COLO668 (cell line): ENCODE data around the gene SNRPD1.
A peak's percentile ranks its signal among the peaks of the same experiment; 100 is the strongest.
"Not testable (repeated sequence)": the region's sequence is repeated elsewhere in the genome, so short reads cannot be mapped to it uniquely, and the experiment has no call there.

ENCODE experiments used
- DNase-seq: peaks from one replicate; lab custom pipeline; 2025; ENCODE audit not compliant: unreplicated experiment; lab: John Stamatoyannopoulos, UW

SNRPD1 gene

DNA sequence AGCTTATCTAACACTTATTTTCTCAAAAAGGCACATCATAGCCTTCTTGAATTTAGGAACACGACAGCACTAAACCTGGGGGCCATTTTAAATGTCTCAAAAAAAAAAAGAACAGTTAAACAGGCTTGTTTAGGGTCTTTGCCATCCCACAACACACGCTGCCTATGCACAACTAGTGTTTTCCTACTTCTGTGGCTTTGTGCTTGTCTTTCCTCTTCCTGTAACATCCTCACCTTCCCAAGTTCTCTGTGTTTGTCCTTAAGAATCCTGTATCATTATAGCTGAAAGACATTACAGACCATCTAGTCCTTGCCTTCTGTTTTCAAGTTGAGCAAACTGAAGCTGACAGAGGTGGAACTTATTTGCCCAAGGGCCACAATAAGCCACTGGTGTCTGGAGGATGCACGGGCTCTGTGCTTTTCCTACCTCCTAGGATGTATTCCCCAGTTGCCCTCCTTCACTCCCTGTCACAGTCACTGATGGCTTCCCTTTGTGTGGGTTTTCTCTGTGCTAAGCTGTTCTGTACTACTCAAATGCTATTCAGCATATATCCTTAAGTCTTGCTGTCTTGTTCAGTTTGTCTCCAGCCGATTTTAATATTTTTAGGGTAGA, 22.6 kb downstream of the SNRPD1 start:
- DNase-seq: no peak

DNA sequence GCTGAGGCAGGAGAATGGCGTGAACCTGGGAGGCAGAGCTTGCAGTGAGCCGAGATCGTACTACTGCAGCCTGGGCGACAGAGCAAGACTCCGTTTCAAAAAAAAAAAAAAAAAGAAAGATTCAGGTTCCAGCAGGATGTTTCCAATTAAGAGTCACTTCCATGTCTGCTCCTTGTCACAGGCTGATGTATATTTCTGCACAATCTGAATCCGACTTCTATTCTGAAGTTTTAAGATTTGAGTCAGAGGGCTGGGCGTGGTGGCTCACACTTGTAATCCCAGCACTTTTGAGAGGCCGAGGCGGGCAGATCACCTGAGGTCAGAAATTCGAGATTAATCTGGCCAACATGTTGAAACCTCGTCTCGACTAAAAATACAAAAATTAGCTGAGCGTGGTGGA, 24.7 kb downstream of the SNRPD1 start:
- DNase-seq: no peak

DNA sequence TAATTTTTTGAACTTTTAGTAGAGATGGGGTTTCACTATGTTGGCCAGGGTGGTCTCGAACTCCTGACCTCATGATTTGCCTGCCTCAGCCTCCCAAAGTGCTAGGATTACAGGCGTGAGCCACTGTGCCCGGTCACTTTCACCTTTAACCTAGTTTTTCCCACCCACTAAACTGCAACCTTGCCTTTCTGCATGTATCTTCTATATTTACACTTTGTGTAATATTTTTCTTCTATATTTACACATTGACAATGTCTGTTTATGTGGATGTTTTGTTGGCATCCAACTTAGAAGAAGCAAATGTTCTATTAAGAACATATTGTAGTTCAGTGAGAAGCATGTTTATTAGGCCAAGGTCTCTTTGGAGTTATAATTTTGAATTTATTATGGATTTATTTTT, 26.7 kb downstream of the SNRPD1 start:
- DNase-seq: no peak

DNA sequence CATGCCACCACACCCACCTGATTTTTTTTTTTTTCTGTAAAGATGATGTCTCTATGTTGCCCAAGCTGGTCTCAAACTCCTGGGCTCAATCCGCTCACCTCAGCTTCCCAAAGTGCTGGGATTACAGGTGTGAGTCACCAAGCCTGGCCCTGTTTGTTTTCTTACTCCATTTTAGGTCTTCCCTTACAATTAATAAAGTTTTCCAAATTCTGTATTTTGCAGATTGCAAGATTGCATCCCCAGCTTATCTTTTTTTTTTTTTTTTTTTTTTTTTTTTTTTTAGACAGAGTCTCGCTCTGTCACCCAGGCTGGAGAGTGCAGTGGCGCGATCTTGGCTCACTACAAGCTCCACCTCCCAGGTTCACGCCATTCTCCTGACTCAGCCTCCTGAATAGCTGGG, 28.3 kb downstream of the SNRPD1 start:
- DNase-seq: not testable (repeated sequence)

DNA sequence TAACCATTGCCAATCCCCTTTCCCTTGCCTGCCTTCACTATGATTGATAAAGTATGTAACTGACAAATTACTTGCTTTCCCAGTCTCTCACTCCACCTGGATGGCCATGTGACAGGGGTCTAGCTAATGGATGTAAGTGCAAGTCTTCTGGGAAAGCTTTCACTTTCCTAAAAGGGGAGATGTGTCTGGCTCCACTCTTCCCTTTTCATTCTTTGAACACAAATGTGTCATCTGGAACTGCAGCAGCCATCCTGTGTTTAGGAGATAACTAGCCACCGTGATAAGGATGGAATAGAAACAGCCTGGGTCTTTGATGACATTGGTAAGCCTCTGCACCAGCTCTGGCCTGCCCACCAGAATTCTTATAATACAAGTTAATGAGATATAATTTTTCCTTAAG, 38.2 kb downstream of the SNRPD1 start:
- no peak for DNase-seq

DNA sequence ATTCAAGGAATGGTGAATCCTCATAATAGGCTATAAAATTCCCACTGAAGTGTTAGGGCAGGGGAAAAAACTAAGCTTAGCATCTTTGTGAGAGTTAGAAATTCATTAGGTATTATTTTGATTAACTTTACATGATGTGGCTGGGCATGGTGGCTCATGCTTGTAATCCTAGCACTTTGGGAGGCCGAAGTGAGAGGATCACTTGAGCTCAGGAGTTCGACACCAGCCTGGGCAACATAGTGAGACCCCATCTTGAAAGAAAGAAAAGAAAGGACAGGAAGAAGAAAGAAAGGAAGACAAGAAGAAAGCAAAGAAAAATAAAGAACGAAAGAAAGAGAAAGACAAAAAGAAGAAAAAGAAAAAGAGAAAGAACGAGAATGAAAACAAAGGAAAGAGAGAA, 40.0 kb downstream of the SNRPD1 start:
- no peak for DNase-seq

DNA sequence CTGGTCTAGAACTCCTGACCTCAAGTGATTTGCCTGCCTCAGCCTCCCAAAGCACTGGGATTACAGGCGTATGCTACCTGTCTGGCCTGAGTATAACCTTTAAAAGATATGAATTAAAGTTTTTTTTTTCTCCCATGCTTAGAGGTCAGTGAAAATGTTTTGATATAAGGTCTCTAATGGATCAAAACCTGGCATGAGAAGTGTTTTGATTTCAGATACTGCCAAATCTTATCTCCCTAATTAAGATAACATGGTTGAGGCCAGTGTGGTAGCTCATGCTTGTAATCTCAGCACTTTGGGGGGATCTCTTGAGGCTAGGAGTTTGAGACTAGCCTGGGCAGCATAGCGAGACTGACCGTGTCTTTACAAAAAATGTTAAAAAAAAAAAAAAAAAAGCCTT, 41.2 kb downstream of the SNRPD1 start:
- DNase-seq: no peak

DNA sequence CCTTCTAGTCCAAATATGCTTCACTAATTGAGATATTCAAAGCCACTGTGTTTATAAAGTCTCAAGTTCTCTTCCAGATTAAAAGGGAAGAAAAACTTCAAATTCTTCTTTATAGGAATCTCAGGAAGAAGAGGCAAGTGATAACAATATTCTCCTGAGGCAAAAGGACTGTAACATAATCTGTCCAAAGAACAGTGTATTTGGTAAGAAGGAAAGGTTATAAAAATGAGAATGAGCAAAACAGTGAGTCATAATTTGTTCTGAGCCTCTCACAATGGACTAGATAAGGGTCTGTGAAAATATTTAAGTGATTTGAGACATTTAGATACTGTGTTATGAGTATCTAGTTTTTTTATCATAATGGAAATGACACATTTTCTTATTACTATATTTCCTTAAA, 44.3 kb downstream of the SNRPD1 start:
- no peak for DNase-seq

DNA sequence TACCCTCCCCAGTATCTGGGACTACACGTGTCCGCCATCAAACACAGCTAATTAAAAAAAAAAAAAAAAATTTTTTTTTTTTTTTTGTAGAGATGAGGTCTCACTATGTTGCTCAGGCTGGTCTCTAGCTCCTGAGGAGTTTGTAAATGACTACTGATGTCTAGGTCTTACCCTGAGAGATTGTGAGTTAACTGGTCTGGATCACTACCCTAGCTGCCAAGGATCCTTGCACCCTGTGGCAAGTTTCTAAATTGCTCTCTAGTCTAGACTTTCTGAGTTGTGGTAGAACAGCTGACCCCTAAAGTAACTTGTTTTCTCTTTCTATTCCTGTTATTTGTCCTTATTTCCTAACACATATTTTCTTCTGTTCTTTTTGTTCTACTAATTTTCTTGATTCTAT, 48.0 kb downstream of the SNRPD1 start:
- no peak for DNase-seq

DNA sequence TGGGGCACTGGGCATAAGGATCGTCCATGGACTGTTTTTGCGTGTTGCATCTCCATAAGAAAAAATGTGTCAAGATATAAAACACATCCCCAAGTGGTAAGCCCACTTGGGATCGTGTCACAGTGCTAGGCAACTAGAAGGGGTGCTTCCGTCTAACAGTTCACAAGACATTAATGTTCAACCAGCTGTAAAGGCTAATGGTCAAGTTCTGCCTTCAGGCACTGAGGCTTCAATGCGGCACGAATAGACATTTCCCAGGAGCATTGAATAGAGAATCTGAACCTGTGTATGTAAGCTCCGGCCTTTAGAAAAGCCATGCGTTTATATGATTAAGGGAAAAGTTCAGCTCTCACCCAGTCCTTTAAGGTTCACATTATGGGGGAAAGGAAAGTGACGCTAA, 50.5 kb downstream of the SNRPD1 start:
- no peak for DNase-seq

DNA sequence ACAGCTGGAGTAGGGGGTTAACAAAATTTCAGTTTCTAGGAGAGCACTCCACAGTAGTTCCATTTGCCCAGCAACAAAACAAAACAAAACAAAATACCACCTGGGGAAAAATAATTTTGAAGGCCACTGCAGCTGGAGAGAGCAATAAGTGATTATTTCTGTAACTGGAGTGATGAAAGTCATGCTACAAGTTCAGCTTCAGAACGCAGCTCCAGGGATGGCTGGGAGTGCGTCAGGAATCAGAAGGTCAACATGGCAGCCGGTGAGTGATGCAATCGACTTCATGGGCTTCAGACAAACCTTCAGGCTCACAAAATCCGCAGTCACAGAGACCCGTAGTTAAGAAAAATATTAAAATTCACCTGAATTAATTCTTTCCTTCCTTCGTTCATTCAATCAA, 51.5 kb downstream of the SNRPD1 start:
- no peak for DNase-seq

DNA sequence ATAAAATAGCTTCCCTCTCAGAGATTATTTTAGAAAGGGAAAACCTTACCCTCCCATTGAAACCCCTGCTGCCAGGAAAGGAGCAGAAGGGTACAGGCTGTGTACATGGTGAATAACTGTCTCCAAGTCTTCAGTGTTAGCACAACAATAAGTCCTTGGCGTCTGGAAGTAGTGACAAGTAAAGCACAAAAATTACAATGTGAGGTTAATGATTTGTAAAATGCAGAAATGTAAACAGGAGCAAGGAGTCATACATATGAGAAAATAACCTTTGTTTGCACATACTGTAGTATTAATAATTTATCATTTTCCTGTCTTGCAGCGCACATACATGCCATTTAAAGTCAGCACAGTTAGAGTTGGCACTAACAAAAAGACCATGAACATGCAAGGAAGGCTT, 52.0 kb downstream of the SNRPD1 start:
- no peak for DNase-seq

DNA sequence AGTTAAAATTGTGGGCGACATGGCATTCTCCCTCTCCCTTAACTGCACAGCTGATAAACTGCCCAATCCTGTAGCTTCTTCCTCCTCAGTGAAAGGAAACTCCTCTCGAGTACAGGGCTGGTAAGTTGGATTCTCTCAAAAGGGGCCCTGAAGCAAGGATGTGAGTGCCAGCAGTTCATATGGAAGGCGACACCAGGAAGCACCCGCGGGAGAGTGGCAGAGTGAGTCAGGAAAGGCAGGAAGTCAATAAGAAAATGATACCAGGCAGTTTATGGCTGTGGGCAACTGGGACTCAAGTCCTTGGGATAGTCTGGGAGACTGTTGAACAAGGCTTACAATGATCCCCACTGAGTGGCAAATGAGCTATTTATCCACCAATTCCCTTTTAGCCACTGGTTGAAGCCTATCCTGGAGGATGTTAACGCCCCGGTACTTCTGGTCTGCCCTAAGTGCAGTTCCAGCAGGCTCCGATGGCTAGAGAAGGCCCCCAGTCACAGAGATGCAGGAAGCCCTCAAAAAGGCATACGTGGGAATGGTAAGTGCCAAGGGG, 57.7 kb downstream of the SNRPD1 start:
- peak; percentile 46 for DNase-seq

DNA sequence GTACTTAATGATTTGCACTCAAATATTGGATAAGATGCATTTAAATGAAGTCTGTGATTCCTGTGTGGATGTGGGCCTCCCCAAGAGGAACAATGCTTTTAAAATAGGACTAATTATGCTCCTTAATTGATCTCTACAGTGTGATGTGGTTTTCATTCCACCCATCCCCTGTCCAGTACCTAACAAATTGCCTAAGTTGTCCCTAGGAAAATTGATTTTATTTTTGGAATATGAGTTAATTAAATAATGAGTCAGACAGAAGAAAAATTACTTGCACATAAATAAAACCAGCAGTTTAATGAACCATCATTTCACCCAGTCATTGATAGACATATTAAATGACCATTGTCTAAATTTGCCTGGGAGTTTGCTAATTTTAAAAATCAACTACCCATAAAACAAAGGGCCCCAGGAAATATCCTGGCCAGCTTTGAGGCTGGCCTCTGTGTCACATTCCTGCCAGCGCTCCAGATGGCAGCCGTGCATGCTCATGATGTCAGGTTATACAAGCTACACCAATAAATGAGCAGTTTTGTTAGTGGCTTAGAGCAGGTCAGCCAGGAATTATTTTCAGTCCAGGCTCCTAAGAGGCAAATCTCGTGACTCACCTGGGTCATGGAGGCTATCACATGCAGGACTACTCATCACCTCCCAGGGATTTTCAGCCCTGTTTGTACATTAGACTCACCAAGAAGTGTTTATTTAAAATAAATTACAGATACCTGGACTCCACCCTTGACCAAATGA, 60.6 kb downstream of the SNRPD1 start:
- DNase-seq: peak; percentile 36

DNA sequence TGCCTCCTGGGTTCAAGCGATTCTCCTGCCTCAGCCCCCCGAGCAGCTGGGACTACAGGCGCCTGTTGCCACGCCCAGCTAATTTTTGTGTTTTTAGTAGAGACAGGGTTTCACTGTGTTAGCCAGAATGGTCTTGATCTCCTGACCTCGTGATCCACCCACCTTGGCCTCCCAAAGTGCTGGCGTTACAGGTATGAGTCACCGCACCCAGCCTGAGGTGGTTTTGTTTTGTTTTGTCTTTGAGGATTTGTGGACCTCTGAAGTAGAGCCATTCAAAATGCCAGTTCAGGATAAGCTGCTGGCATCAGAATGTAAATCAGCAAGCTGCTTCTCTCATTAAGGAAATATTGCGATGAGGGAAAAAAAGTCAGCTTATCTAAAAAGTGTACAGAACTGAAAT, 63.2 kb downstream of the SNRPD1 start:
- DNase-seq: peak; percentile 18

DNA sequence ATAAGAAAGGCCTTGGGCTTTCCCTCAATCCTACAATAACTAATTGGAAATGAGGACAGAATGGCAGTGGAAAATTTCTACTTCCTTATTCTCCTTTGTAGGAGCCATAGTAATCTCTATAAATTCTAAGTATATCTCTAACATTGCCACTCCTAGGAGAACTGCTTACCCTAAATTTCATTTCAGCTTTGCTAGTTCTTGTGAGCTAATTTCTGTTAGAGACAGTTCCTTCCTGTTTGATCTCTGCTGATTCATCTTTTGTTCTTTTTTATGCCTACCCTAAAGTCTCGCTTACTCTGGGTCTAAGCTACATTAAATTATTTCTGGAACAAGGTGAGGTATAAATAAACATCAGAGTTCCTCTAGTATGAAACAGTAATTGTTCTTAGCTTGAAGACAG, 66.7 kb downstream of the SNRPD1 start:
- no peak for DNase-seq

DNA sequence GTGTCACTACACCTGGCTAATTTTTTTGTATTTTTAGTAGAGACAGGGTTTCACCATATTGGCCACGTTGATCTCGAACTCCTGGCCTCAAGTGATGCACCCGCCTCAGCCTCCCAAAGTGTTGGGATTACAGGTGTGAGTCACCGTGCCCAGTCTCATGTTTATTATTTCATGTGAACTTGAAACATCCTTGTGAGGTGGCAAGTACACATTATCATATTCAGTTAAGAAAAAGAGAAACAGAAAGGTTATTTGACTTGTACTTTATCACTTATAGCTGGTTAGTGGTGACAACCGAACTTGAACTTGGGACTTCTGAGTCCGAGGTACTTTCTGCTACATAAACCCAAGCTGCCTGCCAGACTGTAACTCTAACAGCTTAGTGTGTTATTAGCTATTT, 68.0 kb downstream of the SNRPD1 start:
- no peak for DNase-seq

DNA sequence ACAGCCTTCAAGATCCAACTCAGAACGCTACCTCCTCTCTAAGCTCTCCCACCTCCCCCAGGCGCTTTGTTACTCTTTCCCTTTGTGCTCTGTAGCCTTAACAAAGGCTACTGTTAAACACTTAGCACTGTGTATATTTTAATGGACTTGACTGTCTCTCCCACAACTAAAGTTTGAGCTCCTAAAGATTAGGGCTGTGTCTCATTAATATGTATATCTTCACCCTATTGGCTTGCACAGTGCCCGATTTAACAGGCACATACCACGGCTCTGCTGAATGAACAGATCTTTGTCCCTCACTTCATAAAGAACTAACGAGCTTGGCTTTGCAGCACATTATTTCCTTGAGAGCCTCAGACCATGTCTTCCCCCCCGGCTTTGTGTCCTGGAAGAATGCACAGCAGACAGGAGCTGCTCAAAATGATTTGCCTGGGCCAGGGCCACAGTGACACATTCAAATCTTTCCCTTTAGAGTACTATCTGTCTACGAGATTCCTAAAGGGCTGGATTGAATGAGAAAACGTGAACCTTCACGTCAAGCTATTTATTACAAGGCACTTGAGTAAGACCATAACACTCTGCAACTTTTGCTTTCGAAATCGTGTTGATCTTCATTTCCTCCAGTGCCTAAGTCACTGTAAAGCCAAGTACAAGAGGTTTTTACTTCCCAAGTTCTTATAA, 70.4 kb downstream of the SNRPD1 start:
- no peak for DNase-seq
